KMS-11 (cell line): Measurements from ENCODE around the gene ZNF333.

ENCODE experiments used
- H2AFZ ChIP-seq: fragments of 200-600 bp; sonication (generic); 2 replicates; pipeline ENCODE4 v1.6.1; 2016; ENCODE audit warnings: antibody characterized with exemption, mixed run types, low read depth
- H3K27ac ChIP-seq: fragments of 200-600 bp; sonication (generic); 2 replicates; pipeline ENCODE4 v1.6.1; 2016; ENCODE audit warnings: mild to moderate bottlenecking, mixed run types
- H3K27me3 ChIP-seq: fragments of 200-600 bp; sonication (generic); 2 replicates; pipeline ENCODE4 v1.6.1; 2017; ENCODE audit warnings: mild to moderate bottlenecking, low read depth, mixed run types, moderate library complexity; ENCODE audit not compliant: insufficient read depth
- H3K36me3 ChIP-seq: fragments of 200-600 bp; sonication (generic); 2 replicates; pipeline ENCODE4 v1.6.1; 2017; ENCODE audit warnings: mild to moderate bottlenecking, mixed run types; ENCODE audit not compliant: insufficient read depth
- H3K4me1 ChIP-seq: fragments of 200-600 bp; sonication (generic); 2 replicates; pipeline ENCODE4 v1.6.1; 2016; ENCODE audit warnings: mild to moderate bottlenecking, low read depth, mixed run types; ENCODE audit not compliant: poor library complexity, severe bottlenecking
- H3K4me2 ChIP-seq: fragments of 200-600 bp; sonication (generic); 2 replicates; pipeline ENCODE4 v1.7.0; 2016; ENCODE audit warnings: mild to moderate bottlenecking, mixed run types
- H3K4me3 ChIP-seq: fragments of 200-600 bp; sonication (generic); IDR thresholded peaks from 2 replicates; pipeline ENCODE4 v1.6.1; 2017; ENCODE audit warnings: low read depth, low read length, mixed read lengths; ENCODE audit not compliant: insufficient read depth
- H3K79me2 ChIP-seq: fragments of 200-600 bp; sonication (generic); 2 replicates; pipeline ENCODE4 v1.6.1; 2016; ENCODE audit warnings: low read depth, mixed run types; ENCODE audit not compliant: insufficient read depth
- H3K9ac ChIP-seq: fragments of 200-600 bp; sonication (generic); 2 replicates; pipeline ENCODE4 v1.6.1; 2016; ENCODE audit warnings: mild to moderate bottlenecking, mixed run types
- H4K20me1 ChIP-seq: fragments of 200-600 bp; sonication (generic); 2 replicates; pipeline ENCODE4 v1.6.1; 2016; ENCODE audit warnings: mild to moderate bottlenecking, mixed run types; ENCODE audit not compliant: insufficient read depth
- CTCF ChIP-seq: fragments of 200-600 bp; sonication (generic); conservative IDR thresholded peaks from 2 replicates; pipeline ENCODE4 v1.6.1; 2017; ENCODE audit warnings: low read depth, mild to moderate bottlenecking, antibody characterized with exemption, low read length, moderate library complexity, mixed read lengths

The ZNF333 gene

GRCh38 chr19:14758816-14759215 is 69.0 kb downstream of the ZNF333 start:
- H3K4me2 ChIP-seq, result no peak overlapping the region
- H3K36me3 ChIP-seq, result no peaks in the 10 kb centered on the region

DNA sequence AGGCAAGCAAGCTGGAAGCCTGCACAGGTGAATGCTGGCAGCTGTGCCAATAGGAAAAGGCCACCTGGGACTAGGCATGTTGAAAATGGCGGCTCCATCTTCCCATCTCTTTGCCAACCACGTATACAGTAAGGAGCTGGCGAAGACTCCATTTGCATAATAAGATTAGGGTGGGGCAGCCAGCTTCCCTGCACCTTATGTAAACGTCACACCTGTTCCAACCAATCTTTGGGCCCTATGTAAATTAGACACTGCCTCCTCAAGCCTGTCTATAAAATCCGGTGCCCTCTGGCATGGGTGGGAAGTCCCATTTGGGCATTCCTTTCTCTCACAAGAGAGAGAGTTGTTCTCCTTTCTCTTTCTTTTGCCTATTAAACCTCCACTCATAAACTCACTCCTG is 71.8 kb downstream of the ZNF333 start:
- Histone ChIP-seq H3K9ac (no peak overlapping the region), H3K36me3 (no peaks in the 10 kb centered on the region), H3K27me3 (no peaks in the 10 kb centered on the region; the same call in 1 of the 2 replicates), H3K4me3 (no peak overlapping the region), H4K20me1 (no peaks in the 10 kb centered on the region), H3K4me2 (no peak overlapping the region), H3K27ac (no peak overlapping the region), H2AFZ (no peak overlapping the region), H3K4me1 (no peaks in the 10 kb centered on the region), H3K79me2 (no peaks in the 10 kb centered on the region)
- no peak for TF ChIP-seq CTCF

More at GRCh38 chr19:14758816-14759215, 69.0 kb downstream of the ZNF333 start:
- Histone ChIP-seq H4K20me1 (no peaks in the 10 kb centered on the region), H3K9ac (no peak overlapping the region), H3K27me3 (no peaks in the 10 kb centered on the region; the same call in 1 of the 2 replicates), H3K4me3 (no peak overlapping the region), H3K4me1 (no peaks in the 10 kb centered on the region), H3K79me2 (no peaks in the 10 kb centered on the region), H3K27ac (no peak overlapping the region), H2AFZ (no peak overlapping the region)
- TF ChIP-seq CTCF, result no peak

DNA sequence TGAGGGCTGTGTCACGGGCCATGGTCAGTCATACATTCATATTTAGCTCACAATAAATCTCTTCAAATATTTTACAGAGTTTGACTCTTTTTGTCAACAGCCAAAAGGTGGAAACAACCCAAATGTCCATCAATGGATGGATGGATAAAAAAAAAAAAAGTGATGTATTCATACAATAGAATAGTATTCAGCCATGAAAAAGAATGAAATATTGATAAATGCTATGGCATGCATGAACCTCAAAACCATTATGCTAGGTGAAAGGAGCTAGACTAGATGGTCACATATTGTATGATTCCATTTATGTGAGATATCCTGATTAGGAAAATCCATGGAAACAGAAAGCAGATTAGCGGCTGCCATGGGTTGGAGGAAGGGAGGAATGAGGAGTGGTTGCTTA is 72.3 kb downstream of the ZNF333 start:
- no peak overlapping the region for H3K4me3 ChIP-seq
- H3K36me3 ChIP-seq, result no peaks in the 10 kb centered on the region
- H3K27me3 ChIP-seq, result no peaks in the 10 kb centered on the region; the same call in 1 of the 2 replicates
- no peak overlapping the region for H2AFZ ChIP-seq
- no peak overlapping the region for H3K9ac ChIP-seq
- no peak overlapping the region for H3K4me2 ChIP-seq
- TF ChIP-seq CTCF, result no peak
- no peaks in the 10 kb centered on the region for H4K20me1 ChIP-seq
- H3K27ac ChIP-seq, result no peak overlapping the region
- H3K79me2 ChIP-seq, result no peaks in the 10 kb centered on the region
- H3K4me1 ChIP-seq, result no peaks in the 10 kb centered on the region

DNA sequence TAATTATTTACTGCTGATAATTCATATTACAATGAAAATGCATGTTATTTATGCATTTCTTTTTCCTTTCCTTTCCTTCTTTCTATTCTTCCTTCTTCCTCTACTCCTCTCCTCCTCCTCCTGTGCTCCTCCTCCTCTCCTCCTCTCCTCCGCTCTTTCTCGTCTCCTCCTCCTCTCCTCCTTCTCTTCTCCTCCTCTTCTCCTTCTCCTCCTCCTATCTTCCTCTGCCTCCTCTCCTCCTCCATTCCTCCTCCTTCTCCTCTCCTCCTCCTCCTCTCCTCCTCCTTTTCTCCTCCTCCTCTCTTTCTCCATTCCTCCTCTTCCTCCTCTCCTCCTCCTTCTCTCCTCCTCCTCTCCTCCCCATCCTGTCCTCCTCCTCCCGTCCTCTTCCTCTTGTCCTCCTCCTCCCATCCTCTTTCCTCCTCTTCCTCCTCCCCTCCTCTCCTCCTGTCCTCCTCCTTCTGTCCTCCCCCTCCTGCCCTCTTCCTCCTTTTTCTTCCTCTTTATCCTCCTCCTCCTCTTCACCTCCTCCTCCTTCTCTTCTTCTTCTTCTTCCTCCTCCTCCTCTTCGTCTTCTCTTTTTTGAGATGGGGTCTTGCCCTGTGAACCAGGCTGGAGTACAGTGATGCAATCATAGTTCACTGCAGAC is 73.8 kb downstream of the ZNF333 start:
- no peak overlapping the region for H3K4me2 ChIP-seq
- no peak overlapping the region for H3K9ac ChIP-seq
- H4K20me1 ChIP-seq, result no peaks in the 10 kb centered on the region
- no peak overlapping the region for H3K4me3 ChIP-seq
- H3K79me2 ChIP-seq, result no peaks in the 10 kb centered on the region
- no peak for TF ChIP-seq CTCF
- H3K36me3 ChIP-seq, result no peaks in the 10 kb centered on the region
- H3K27me3 ChIP-seq, result no peaks in the 10 kb centered on the region; the same call in 1 of the 2 replicates
- H3K4me1 ChIP-seq, result no peaks in the 10 kb centered on the region
- H3K27ac ChIP-seq, result no peak overlapping the region
- H2AFZ ChIP-seq, result no peak overlapping the region
